GM12891 (cell line): ENCODE results near the gene PLA2G10. TPM values are rescaled to one million over a fixed set of nuclear protein-coding genes. Genes with fewer than 3 reads are reported as not detected.
A peak's percentile ranks its signal among the peaks of the same experiment; 100 is the strongest.
"Not testable (repeated sequence)": the region's sequence is repeated elsewhere in the genome, so short reads cannot be mapped to it uniquely, and the experiment has no call there.

Experiments used
- DNase-seq: peaks from one replicate; pipeline ENCODE4 v3.0.0; 2011; ENCODE audit warnings: low spot score; ENCODE audit not compliant: insufficient read length
- FAIRE-seq: peaks from 2 replicates; lab custom pipeline; 2011; peaks lifted over from hg19 to GRCh38; lab: Jason Lieb, UNC
- PAX5 ChIP-seq: IDR thresholded peaks from 2 replicates; pipeline ENCODE4 v1.6.1; 2011; ENCODE audit warnings: low read length, moderate library complexity, mild to moderate bottlenecking; ENCODE audit not compliant: insufficient read depth, severe bottlenecking
- POLR2A ChIP-seq: IDR thresholded peaks from 2 replicates; pipeline ENCODE4 v1.6.1; 2011; ENCODE audit warnings: low read depth, low read length, control low read depth
- POLR2AphosphoS5 ChIP-seq: IDR thresholded peaks from 2 replicates; pipeline ENCODE4 v1.6.1; 2011; ENCODE audit warnings: low read depth, low read length, control low read depth
- POU2F2 ChIP-seq: IDR thresholded peaks from 2 replicates; pipeline ENCODE4 v1.6.1; 2011; ENCODE audit warnings: low read depth, mild to moderate bottlenecking, control low read depth, low read length, moderate library complexity
- SPI1 ChIP-seq: IDR thresholded peaks from 2 replicates; pipeline ENCODE4 v1.6.1; 2011; ENCODE audit warnings: low read depth, low read length, control low read depth
- TAF1 ChIP-seq: IDR thresholded peaks from 2 replicates; pipeline ENCODE4 v1.6.1; 2011; ENCODE audit warnings: low read depth, low read length, control low read depth
- polyA plus RNA-seq: library from polyadenylated mRNA; unstranded; fragments of >200 nt; gene quantifications from one replicate; pipeline ENCODE4 v1.2.1, GENCODE V29; 2012; ENCODE audit warnings: low read depth, missing spikeins, inconsistent platforms; ENCODE audit not compliant: missing spikeins

Gene PLA2G10, protein sequence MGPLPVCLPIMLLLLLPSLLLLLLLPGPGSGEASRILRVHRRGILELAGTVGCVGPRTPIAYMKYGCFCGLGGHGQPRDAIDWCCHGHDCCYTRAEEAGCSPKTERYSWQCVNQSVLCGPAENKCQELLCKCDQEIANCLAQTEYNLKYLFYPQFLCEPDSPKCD
- polyA plus RNA-seq, result not detected

GRCh38 chr16:14694129-14694528 is at the start of gene PLA2G10:
Gene PLA2G10, minus strand, starts transcription at chr16:14694308. Its CDS starts 79 bp downstream, at chr16:14694229.
- not testable (repeated sequence) for FAIRE-seq, DNase-seq

DNA sequence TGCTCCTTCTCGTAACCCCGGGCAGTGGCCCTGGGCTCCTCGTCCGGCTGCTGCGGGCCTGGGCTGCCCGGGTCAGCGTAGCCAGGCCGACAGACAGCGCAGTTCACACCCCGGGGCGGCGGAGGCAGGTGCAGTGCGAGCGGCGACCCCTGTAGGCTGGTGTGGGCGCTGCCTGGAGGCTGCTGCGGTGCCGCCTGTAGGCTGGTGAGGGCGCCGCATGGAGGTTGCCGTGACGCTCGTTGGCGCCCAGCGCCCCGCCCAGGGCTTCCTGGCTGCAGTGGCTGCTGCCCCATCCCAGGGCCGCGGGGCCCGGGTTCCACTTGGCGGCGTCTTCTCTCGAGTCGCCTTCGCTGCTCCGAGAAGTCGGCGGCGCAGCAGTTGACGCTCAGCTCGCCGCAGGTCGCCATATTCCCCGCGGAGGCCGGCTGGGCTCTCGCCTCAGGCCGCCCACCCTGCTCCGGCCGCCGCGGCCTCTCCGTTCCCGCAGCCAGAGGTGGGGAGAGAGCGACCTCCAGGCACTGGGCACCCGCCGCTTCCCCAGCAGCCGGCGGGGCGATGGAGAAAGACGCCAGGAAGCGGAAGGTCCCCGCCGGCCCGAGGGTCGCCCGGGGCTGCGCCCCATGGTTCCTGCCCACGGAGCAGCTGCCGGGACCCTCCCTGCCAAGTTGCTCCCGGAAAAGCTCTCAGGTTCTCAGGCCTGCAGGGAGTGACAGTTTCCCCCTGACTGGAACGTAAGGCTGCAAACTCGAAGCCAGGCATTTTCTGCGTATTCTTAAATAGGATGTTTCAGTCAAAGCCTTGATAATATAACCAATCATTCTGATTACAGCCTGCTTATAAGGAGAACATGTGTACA is 48.4 kb upstream of the PLA2G10 start, which contains the start of gene NPIPA2:
NPIPA2 (plus strand) TSS at position 261 of the 856 bp plus-strand sequence. CDS start 5,533 bp downstream, outside the sequence.
- DNase-seq, result not testable (repeated sequence)
- FAIRE-seq, result peak; percentile 73

DNA sequence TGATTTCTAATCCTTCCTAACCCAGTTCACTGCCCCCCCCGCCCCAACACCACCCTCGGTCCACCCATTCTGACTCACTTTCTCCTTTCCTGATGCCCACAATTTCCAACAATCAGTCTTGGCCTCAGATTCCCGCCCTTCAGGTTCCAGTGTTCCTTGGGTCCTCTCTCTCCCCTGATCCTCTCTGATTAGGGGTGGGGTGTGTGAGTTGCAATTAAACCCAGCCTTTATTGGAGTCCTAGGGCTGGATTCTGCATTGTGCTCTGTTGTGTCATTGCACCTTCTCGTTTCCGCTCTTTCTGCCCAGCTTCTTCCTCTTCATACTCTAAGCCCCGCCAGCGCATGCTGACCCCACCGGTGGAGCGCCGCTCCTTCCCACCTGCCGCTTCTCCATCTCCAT is 47.7 kb upstream of the PLA2G10 start:
- FAIRE-seq, result not testable (repeated sequence)

DNA sequence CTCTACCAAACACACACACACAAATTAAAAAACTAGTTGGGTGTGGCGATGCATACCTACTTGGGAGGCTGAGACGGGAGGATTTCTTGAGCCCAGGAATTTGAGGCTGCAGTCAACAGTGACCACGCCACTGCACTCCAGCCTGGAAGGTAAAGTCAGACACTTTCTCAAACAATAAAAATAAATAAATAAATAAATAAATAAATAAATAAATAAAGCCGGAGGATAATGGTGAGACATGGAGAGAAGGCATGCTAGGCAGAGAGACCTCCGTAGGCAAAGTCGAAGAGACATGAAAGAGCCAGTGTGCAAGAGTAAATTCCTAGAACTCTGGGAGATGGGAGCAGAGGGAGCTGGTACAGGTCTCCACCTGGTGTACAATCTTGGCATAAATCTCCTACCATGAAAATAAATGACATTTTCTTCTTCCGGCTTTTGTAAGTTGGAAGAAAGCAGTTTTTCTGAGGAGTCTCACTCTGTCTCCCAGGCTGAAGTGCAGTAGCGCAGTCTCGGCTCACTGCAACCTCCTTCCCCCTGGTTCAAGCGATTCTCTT is 46.8 kb upstream of the PLA2G10 start:
- not testable (repeated sequence) for FAIRE-seq, DNase-seq

More for the DNA sequence above, 47.7 kb upstream of the PLA2G10 start:
- not testable (repeated sequence) for DNase-seq

GRCh38 chr16:14733233-14733632 is 39.1 kb upstream of the PLA2G10 start:
- FAIRE-seq, DNase-seq: not testable (repeated sequence)

- peak; percentile 71 for FAIRE-seq
- not testable (repeated sequence) for DNase-seq
Observed at GRCh38 chr16:14703156-14704011, 9.3 kb upstream of the PLA2G10 start, which contains the start of gene NPIPA3. Gene NPIPA3, plus strand, starts transcription at chr16:14703411. Its CDS starts 5,533 bp downstream, at chr16:14708944.

GRCh38 chr16:14702672-14703071 is 8.6 kb upstream of the PLA2G10 start:
- DNase-seq, FAIRE-seq: not testable (repeated sequence)

- DNase-seq, FAIRE-seq: not testable (repeated sequence)
Observed at GRCh38 chr16:14701859-14702258, 7.8 kb upstream of the PLA2G10 start.

DNA sequence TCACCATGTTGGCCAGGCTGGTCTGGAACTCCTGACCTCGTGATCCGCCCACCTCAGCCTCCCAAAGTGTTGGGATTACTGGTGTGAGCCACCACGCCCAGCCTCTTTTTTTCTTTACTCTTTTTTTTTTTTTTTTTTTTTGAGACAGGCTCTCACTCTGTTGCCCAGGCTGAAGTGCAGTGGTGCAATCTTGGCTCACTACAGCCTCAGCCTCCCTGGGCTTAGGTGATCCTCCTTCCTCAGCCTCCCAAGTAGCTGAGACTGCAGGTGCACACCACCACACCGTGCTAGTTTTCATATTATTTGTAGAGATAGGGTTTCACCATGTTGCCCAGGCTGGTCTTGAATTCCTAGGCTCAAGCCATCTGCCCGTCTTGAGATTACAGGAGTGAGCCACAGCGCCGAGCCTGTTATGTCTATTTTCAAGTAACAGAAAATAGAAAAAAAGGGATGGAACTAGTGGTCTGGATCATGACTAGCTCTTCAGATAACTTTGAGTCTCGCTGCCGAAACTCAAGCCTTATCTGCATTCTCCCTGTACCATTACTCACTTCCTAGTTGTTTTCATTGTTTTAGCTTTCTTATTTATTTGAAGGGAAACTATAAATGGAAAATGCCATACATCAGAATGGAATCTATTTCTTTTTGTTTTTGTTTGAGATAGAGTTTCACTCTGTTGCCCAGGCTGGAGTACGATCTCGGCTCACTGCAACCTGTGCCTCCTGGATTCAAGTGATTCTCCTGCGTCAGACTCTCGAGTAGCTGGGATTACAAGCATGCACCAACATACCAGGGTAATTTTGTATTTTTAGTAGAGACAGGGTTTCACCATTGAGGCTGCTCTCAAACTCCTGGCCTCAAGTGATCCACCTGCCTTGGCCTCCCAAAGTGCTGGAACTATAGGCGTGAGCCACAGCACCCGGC is 8.0 kb downstream of the PLA2G10 start:
- not testable (repeated sequence) for FAIRE-seq

DNA sequence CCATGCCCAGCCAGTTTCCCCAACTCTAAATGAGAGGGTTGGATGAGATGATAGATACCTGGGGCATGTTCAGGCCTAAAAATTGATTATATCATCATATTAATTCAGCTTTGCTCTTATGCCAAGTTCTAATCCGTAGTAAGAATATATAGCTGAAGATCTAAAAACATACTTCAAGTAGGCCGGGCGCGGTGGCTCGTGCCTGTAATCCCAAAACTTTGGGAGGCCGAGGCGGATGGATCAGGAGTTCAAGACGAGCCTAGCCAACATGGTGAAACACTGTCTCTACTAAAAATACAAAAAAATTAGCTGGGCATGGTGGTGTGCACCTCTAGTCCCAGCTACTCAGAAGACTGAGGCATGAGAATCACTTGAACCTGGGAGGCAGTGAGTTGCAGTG is 12.0 kb downstream of the PLA2G10 start:
- FAIRE-seq, result no peak
- TF ChIP-seq POLR2A (no peak), POU2F2 (no peak), TAF1 (no peak), POLR2AphosphoS5 (no peak), SPI1 (no peak), PAX5 (no peak)
- no peak for DNase-seq

More for the DNA sequence above, 8.0 kb downstream of the PLA2G10 start:
- not testable (repeated sequence) for DNase-seq

DNA sequence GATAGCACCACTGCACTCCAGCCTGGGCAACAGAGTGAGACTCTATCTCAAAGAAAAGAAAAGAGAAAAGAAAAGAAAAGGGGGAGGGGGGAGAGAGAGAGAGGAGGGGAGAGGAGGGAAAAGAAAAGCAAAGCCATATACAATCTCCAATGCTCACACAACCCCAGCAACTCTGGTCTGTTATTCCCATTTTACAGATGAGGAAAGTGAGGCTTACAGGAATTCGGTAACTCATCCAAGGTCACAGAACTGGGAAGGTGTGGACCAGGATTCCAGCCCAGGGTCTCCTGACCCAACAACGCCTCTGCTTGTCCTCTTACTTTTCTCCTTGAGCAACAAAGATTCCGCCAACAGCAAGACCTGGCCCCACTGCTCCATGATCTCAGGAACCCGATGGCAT is 13.0 kb downstream of the PLA2G10 start:
- DNase-seq (no peak), FAIRE-seq (no peak)
- TF ChIP-seq POLR2A, result no peak
- TF ChIP-seq SPI1, result no peak
- no peak for TF ChIP-seq POU2F2
- no peak for TF ChIP-seq PAX5
- no peak for TF ChIP-seq POLR2AphosphoS5
- TF ChIP-seq TAF1, result no peak

DNA sequence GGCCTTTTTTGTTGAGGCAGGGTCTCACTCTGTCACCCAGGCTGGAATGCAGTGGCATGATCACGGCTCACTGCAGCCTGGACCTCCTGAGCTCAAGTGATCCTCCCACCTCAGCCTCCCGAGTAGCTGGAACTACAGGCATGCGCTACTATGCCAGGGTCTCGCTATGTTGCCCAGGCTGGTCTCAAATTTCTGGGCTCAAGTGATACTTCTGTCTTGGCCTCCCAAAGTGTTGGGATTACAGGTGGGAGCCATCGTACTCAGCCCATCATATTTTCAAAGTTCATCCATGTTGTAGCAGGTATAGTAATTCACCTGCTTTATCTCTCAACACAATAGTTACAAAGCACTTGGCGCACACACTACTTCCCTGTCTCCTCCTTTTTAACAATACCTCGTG is 13.7 kb downstream of the PLA2G10 start:
- DNase-seq, FAIRE-seq: not testable (repeated sequence)
